Peyer's patch (tissue), 4 donors: Measurements from ENCODE around the gene CADPS. TPM values are rescaled to one million over a fixed set of nuclear protein-coding genes. Genes with fewer than 3 reads are reported as not detected.
A peak's percentile ranks its signal among the peaks of the same experiment; 100 is the strongest.

Experiments
- DNase-seq, 3 donors: peaks; one replicate each; pipeline ENCODE4 v3.0.0-alpha.2; 2017 to 2019
- H3K27ac ChIP-seq, 4 donors: fragments of 200-600 bp; sonication (generic); one replicate each; pipeline ENCODE4 v1.5.1; 2016 to 2019
- H3K27me3 ChIP-seq, 2 donors: fragments of 200-600 bp; sonication (generic); one replicate each; pipeline ENCODE4 v1.5.1; 2019
- H3K36me3 ChIP-seq, 3 donors: fragments of 200-600 bp; sonication (generic); one replicate each; pipeline ENCODE4 v1.5.1; 2016 to 2019
- H3K4me1 ChIP-seq, 4 donors: fragments of 200-600 bp; sonication (generic); one replicate each; pipeline ENCODE4 v1.5.1; 2016 to 2019
- H3K4me3 ChIP-seq, 4 donors: fragments of 200-600 bp; sonication (generic); 1 replicate in 3 of 4; 2 replicates in 1 of 4; pipeline ENCODE4 v1.5.1; 2016 to 2019; ENCODE audit warnings: mild to moderate bottlenecking in 1 of 4
- H3K9me3 ChIP-seq, 4 donors: fragments of 200-600 bp; sonication (generic); one replicate each; pipeline ENCODE4 v1.5.1; 2016 to 2019; ENCODE audit warnings: mild to moderate bottlenecking in 1 of 4
- POLR2A ChIP-seq, 2 donors: fragments of 450-650 bp; IDR thresholded peaks; one replicate each; pipeline ENCODE4 v1.5.1; 2017; ENCODE audit warnings: antibody characterized with exemption in 2 of 2, mild to moderate bottlenecking in 2 of 2, moderate library complexity in 2 of 2
- total RNA-seq, 4 donors: library from RNA; depleted of rRNA; stranded (reverse); fragments of >200 nt; gene quantifications; one replicate each; pipeline ENCODE4 v1.1.0, GENCODE V29; 2016
- TF ChIP-seq, protein P1 (sequence below), 6 experiments: fragments of 450-650 bp in 4 of 6; fragments of 200-600 bp in 2 of 6; sonication (generic) in 1 of 6; IDR thresholded peaks; one replicate each; pipeline ENCODE4 v1.5.1; 2017 to 2019; ENCODE audit warnings: antibody characterized with exemption in 6 of 6, mild to moderate bottlenecking in 3 of 6, moderate library complexity in 1 of 6

CADPS gene
- total RNA-seq, 4 donors from 2014 or later = 6.4 to 29.7 (median 18.1) TPM

GRCh38 chr3:62737449-62737848 is 137.8 kb downstream of the CADPS start:
- Histone ChIP-seq H3K4me3 (no peak overlapping the region), H3K9me3 (no peaks in the 10 kb centered on the region), H3K36me3 (no peaks in the 10 kb centered on the region), H3K27ac (no peak overlapping the region), H3K27me3 (no peaks in the 10 kb centered on the region), H3K4me1 (no peaks in the 10 kb centered on the region)
- no peak for TF ChIP-seq POLR2A (IDR thresholded peaks at IDR 0.05)
- TF ChIP-seq, protein P1, sequence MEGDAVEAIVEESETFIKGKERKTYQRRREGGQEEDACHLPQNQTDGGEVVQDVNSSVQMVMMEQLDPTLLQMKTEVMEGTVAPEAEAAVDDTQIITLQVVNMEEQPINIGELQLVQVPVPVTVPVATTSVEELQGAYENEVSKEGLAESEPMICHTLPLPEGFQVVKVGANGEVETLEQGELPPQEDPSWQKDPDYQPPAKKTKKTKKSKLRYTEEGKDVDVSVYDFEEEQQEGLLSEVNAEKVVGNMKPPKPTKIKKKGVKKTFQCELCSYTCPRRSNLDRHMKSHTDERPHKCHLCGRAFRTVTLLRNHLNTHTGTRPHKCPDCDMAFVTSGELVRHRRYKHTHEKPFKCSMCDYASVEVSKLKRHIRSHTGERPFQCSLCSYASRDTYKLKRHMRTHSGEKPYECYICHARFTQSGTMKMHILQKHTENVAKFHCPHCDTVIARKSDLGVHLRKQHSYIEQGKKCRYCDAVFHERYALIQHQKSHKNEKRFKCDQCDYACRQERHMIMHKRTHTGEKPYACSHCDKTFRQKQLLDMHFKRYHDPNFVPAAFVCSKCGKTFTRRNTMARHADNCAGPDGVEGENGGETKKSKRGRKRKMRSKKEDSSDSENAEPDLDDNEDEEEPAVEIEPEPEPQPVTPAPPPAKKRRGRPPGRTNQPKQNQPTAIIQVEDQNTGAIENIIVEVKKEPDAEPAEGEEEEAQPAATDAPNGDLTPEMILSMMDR (IDR thresholded peaks at IDR 0.05) = no peak
- DNase-seq = no peak

- DNase-seq = no peak
- TF ChIP-seq, protein P1 (IDR thresholded peaks at IDR 0.05) = no peak
- TF ChIP-seq POLR2A (IDR thresholded peaks at IDR 0.05) = no peak
- Histone ChIP-seq H3K9me3 (no peaks in the 10 kb centered on the region), H3K36me3 (no peaks in the 10 kb centered on the region), H3K27me3 (no peaks in the 10 kb centered on the region), H3K4me1 (no peaks in the 10 kb centered on the region), H3K4me3 (no peak overlapping the region), H3K27ac (no peak overlapping the region)
These were observed 139.7 kb downstream of the CADPS start for GRCh38 chr3:62735510-62735909.

GRCh38 chr3:62732183-62732904 is 142.9 kb downstream of the CADPS start:
- peak overlapping the region in 2 of 4 donors; percentile 75 to 85 for H3K27ac ChIP-seq
- TF ChIP-seq, protein P1 (IDR thresholded peaks at IDR 0.05) = no peak
- peak in 1 of 2 donors; percentile 9 for TF ChIP-seq POLR2A (IDR thresholded peaks at IDR 0.05)

GRCh38 chr3:62727981-62728380 is 147.2 kb downstream of the CADPS start:
- Histone ChIP-seq H3K27me3 (no peaks in the 10 kb centered on the region), H3K36me3 (no peaks in the 10 kb centered on the region), H3K9me3 (no peaks in the 10 kb centered on the region), H3K4me3 (no peak overlapping the region), H3K4me1 (peaks cover 0 to 5% (median 0%) of the 10 kb centered on the region in 4 donors), H3K27ac (no peak overlapping the region)
- no peak for DNase-seq
- TF ChIP-seq POLR2A (IDR thresholded peaks at IDR 0.05) = no peak
- TF ChIP-seq, protein P1 (IDR thresholded peaks at IDR 0.05) = no peak

More at GRCh38 chr3:62732183-62732904, 142.9 kb downstream of the CADPS start:
- Histone ChIP-seq H3K27me3 (no peaks in the 10 kb centered on the region), H3K4me3 (no peak overlapping the region), H3K9me3 (no peaks in the 10 kb centered on the region), H3K4me1 (peaks cover 0 to 5% (median 0%) of the 10 kb centered on the region in 4 donors), H3K36me3 (no peaks in the 10 kb centered on the region)
- DNase-seq = peak in 1 of 3 donors; percentile 57

GRCh38 chr3:62727536-62727935 is 147.7 kb downstream of the CADPS start:
- Histone ChIP-seq H3K27ac (no peak overlapping the region), H3K9me3 (no peaks in the 10 kb centered on the region), H3K27me3 (no peaks in the 10 kb centered on the region), H3K36me3 (no peaks in the 10 kb centered on the region), H3K4me1 (peaks cover 0 to 5% (median 0%) of the 10 kb centered on the region in 4 donors), H3K4me3 (no peak overlapping the region)
- DNase-seq = no peak
- TF ChIP-seq, protein P1 (IDR thresholded peaks at IDR 0.05) = no peak
- no peak for TF ChIP-seq POLR2A (IDR thresholded peaks at IDR 0.05)
